Fibroblast of lung (primary cell): ENCODE measurements around the gene MPRIP. TPM values are rescaled to one million over a fixed set of nuclear protein-coding genes. Genes with fewer than 3 reads are reported as not detected.

ENCODE experiments used
- DNase-seq, 2 donors: peaks; one replicate each; pipeline versions ENCODE4 v3.0.0 to v3.0.0-alpha.2; 2010; ENCODE audit warnings: low read depth in 2 of 2
- H2AFZ ChIP-seq: 2 replicates; pipeline ENCODE4 v1.5.1; 2012; ENCODE audit warnings: low read length, control low read depth, inconsistent platforms
- H3K27ac ChIP-seq: 2 replicates; pipeline ENCODE4 v1.5.1; 2011; ENCODE audit warnings: low read length, control low read depth; ENCODE audit not compliant: insufficient read depth
- H3K27me3 ChIP-seq: 2 replicates; pipeline ENCODE4 v1.5.1; 2011; ENCODE audit warnings: mild to moderate bottlenecking, low read length; ENCODE audit not compliant: control insufficient read depth, insufficient read depth
- H3K36me3 ChIP-seq: 2 replicates; pipeline ENCODE4 v1.5.1; 2011; ENCODE audit warnings: low read length; ENCODE audit not compliant: control insufficient read depth, insufficient read depth
- H3K4me1 ChIP-seq: 2 replicates; pipeline ENCODE4 v1.5.1; 2011; ENCODE audit warnings: low read length; ENCODE audit not compliant: control insufficient read depth, insufficient read depth; ENCODE audit errors: extremely low read depth
- H3K4me2 ChIP-seq: 2 replicates; pipeline ENCODE4 v1.5.1; 2011; ENCODE audit warnings: low read length, control low read depth; ENCODE audit not compliant: insufficient read depth; ENCODE audit errors: extremely low read depth
- H3K4me3 ChIP-seq, 4 experiments: fragments of 200-600 bp in 1 of 4; sonication (generic) in 1 of 4; replicated peaks in 1 of 4; 2 replicates each; pipeline ENCODE4 v1.5.1; 2011 to 2016; ENCODE audit warnings: low read length in 4 of 4, low read depth in 3 of 4, mild to moderate bottlenecking in 3 of 4, control low read depth in 2 of 4, inconsistent platforms in 1 of 4, mixed read lengths in 1 of 4; ENCODE audit not compliant: insufficient read depth in 1 of 4; ENCODE audit errors: control extremely low read depth in 1 of 4
- H3K79me2 ChIP-seq: 2 replicates; pipeline ENCODE4 v1.5.1; 2012; ENCODE audit warnings: mild to moderate bottlenecking, low read length, inconsistent platforms; ENCODE audit not compliant: control insufficient read depth, insufficient read depth
- H3K9ac ChIP-seq: 2 replicates; pipeline ENCODE4 v1.5.1; 2011; ENCODE audit warnings: mild to moderate bottlenecking, low read length, control low read depth; ENCODE audit not compliant: insufficient read depth
- H3K9me3 ChIP-seq: 2 replicates; pipeline ENCODE4 v1.5.1; 2012; ENCODE audit warnings: low read depth, low read length; ENCODE audit not compliant: control insufficient read depth, insufficient read depth
- H4K20me1 ChIP-seq: 2 replicates; pipeline ENCODE4 v1.5.1; 2011; ENCODE audit warnings: low read length; ENCODE audit not compliant: control insufficient read depth, insufficient read depth; ENCODE audit errors: extremely low read depth
- CTCF ChIP-seq, 2 donors: IDR thresholded peaks in 1 of 2; conservative IDR thresholded peaks in 1 of 2; 1 replicate in 1 of 2; 2 replicates in 1 of 2; pipeline ENCODE4 v1.5.1; 2011 to 2012; ENCODE audit warnings: low read length in 2 of 2, control low read depth in 1 of 2, inconsistent platforms in 1 of 2, low read depth in 1 of 2, mild to moderate bottlenecking in 1 of 2
- EZH2 ChIP-seq: IDR thresholded peaks from 2 replicates; pipeline ENCODE4 v1.5.1; 2012; ENCODE audit warnings: low read length, control low read depth, mild to moderate bottlenecking; ENCODE audit errors: missing control alignments
- polyA plus RNA-seq, 2 donors: library from polyadenylated mRNA; depleted of rRNA in 1 of 2; stranded (reverse) in 1 of 2; unstranded in 1 of 2; fragments of >200 nt; gene quantifications; 2 replicates each; pipeline ENCODE4 v1.2.1, GENCODE V29; 2011 to 2012; ENCODE audit warnings: missing spikeins in 1 of 2
- total RNA-seq: library from RNA; depleted of rRNA; stranded (reverse); fragments of >200 nt; gene quantifications from 2 replicates; pipeline ENCODE4 v1.2.1, GENCODE V29; 2014

The MPRIP gene
- total and polyA plus RNA-seq, 2 donors (not counting 1 experiment from before 2014, with no cell fraction given) = 104 to 124 TPM

DNA sequence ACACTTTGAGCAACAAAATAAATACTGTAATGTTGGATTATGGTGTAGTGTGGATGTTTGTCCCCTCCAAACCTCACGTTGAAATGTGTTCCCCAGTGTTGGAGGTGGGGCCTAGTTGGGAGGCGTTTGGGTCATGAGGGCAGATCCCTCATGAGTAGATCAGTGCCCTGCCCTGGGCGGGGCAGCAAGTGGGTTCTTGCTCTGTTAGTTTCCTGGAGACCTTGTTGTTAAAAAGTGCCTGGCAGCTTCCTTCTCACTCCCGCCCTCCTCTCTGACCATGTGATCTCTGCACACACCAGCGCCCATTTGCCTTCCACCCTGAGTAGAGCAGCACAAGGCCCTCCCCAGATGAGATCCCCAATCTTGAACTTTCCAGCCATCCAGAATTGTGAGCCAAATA lies 67.7 kb downstream of the MPRIP start:
- no peak overlapping the region for H3K9ac ChIP-seq
- peaks cover 82% of the 10 kb centered on the region for H3K79me2 ChIP-seq
- TF ChIP-seq EZH2 = no peak
- TF ChIP-seq CTCF (conservative IDR thresholded peaks at IDR 0.05 in 1 of 2, IDR thresholded peaks at IDR 0.05 in 1 of 2; ENCODE audit: low read depth in 1 of 2, low read length in 2 of 2) = no peak
- no peaks in the 10 kb centered on the region for H3K9me3 ChIP-seq
- peaks cover 28% of the 10 kb centered on the region for H3K4me1 ChIP-seq
- no peak overlapping the region for H2AFZ ChIP-seq
- no peak overlapping the region for H3K4me2 ChIP-seq
- no peaks in the 10 kb centered on the region for H3K27me3 ChIP-seq
- no peak for DNase-seq
- H3K4me3 ChIP-seq = no peak overlapping the region
- H3K27ac ChIP-seq = no peak overlapping the region
- no peaks in the 10 kb centered on the region for H3K36me3 ChIP-seq
- no peaks in the 10 kb centered on the region for H4K20me1 ChIP-seq

GRCh38 chr17:17110520-17110919 lies 68.3 kb downstream of the MPRIP start:
- Histone ChIP-seq H3K27ac (no peak overlapping the region), H3K4me3 (no peak overlapping the region), H3K79me2 (peaks cover 82% of the 10 kb centered on the region), H3K9ac (no peak overlapping the region), H3K36me3 (no peaks in the 10 kb centered on the region), H4K20me1 (no peaks in the 10 kb centered on the region), H3K4me1 (peaks cover 29% of the 10 kb centered on the region), H3K9me3 (no peaks in the 10 kb centered on the region), H2AFZ (no peak overlapping the region), H3K4me2 (no peak overlapping the region), H3K27me3 (no peaks in the 10 kb centered on the region)
- TF ChIP-seq CTCF (conservative IDR thresholded peaks at IDR 0.05 in 1 of 2, IDR thresholded peaks at IDR 0.05 in 1 of 2; ENCODE audit: low read depth in 1 of 2, low read length in 2 of 2) (no peak), EZH2 (no peak)
- no peak for DNase-seq

DNA sequence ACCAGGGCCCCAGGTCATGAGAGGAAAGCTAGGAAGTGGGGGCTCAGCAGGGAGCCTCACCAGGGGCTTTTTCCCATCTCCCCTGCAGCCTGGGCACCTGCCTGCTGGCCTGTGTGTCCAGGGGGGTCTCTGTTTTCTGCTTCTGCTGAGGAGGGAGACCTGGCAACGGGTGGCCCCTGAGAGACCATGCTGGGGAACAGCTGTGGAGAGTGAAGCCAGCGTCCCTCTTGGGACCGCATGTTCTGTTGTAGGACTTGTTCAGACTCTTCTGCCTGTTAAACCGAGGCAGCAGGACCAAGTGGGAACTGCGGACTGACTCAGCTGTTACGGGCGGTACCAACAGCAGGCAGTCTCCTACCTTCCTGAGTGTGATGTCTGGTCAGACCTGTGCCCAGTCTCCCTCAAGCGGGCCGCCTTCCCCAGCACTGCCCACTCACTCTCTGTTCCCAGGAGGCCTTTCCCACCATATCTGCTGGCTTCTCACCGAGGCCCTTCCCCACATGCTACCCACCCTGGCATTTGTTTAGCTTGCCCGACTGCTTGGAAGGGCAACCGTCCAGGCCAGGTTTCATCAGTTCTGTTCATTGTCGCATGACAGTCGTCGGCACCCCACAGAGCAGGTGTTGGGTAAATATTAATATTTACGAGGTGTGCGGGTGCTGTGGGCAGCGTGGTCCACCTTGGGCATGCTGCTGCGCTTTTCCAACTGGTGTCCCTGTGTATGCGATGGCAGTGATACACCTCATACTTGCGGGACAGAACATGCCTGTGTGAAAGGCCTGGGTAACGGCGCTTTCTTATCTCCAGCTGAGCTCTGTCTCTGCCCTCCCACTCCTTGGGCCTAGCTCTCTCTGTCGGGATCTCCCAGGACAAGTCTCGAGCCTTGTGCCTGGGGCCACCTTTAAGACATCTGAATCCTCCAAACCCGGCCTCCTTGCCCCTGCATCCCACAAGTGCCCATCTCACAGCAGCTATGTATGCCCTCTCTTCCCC lies 69.4 kb downstream of the MPRIP start:
- no peaks in the 10 kb centered on the region for H3K36me3 ChIP-seq

More for the DNA sequence above, 69.4 kb downstream of the MPRIP start:
- Histone ChIP-seq H3K9me3 (no peaks in the 10 kb centered on the region), H2AFZ (no peak overlapping the region), H4K20me1 (no peaks in the 10 kb centered on the region), H3K4me3 (no peak overlapping the region), H3K27me3 (no peaks in the 10 kb centered on the region), H3K79me2 (peaks cover 82% of the 10 kb centered on the region), H3K27ac (no peak overlapping the region), H3K9ac (no peak overlapping the region), H3K4me1 (peaks cover 26% of the 10 kb centered on the region), H3K4me2 (no peak overlapping the region)
- DNase-seq = no peak
- TF ChIP-seq CTCF (conservative IDR thresholded peaks at IDR 0.05 in 1 of 2, IDR thresholded peaks at IDR 0.05 in 1 of 2; ENCODE audit: low read depth in 1 of 2, low read length in 2 of 2) (no peak), EZH2 (no peak)
